GM18519 (cell line): ENCODE results near the gene VPS13D.
"Not testable (repeated sequence)": the region's sequence is repeated elsewhere in the genome, so short reads cannot be mapped to it uniquely, and the experiment has no call there.

Experiments
- ATAC-seq: cut with Tn5 transposase; IDR thresholded peaks from one replicate; pipeline ENCODE4 v1.9.1; 2021; ENCODE audit warnings: mild to moderate bottlenecking, moderate library complexity; ENCODE audit not compliant: unreplicated experiment, low FRiP score

Gene VPS13D

DNA sequence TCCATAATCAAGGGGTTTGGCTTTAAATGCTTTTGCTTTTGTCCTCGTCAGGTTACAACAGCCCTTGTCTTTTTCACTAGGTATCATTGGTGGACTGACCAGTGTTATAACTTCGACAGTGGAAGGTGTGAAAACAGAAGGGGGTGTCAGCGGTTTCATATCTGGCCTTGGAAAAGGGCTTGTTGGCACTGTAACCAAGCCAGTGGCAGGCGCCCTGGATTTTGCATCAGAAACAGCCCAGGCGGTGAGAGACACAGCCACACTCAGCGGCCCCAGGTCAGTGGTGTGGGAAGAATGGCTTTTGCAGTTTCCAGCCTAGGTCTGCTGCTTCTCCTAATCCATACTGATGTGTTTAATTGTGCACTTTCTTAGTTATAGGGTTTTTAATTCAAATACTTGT, 230.3 kb downstream of the VPS13D start:
- ATAC-seq = no peak

DNA sequence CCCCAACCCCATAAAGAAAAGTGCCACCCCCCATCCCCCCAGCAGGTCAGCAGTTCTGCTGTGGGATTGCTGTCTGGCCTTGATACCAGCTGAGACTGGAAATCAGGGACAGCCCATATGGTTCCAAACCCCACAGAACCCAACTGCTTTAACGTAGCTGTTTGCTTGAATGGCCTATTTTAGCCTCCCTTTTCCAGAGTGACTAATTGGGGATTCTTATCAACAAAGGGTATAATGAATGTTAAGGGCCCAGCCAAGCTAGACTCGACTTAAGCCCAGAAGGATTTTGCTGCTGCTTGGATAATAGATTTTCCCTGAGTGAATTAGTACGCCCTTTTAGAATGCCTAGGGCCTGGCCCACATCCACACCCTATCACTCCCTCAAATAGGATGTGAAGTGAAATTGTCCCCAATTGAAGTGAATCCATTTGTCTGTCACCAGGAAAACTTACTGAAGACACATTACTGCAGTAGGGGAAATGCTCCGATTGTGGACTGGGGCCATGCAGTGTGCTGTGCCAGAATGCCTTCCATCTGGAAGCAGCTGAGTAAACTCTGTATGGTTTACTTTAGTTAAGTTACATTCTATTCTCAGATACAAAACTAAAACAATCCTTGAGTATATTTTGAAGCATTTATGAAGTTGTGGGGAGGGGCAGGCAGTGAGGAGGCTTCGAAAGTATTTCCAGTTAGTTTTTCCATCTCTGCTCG, 231.2 kb downstream of the VPS13D start:
- no peak for ATAC-seq

DNA sequence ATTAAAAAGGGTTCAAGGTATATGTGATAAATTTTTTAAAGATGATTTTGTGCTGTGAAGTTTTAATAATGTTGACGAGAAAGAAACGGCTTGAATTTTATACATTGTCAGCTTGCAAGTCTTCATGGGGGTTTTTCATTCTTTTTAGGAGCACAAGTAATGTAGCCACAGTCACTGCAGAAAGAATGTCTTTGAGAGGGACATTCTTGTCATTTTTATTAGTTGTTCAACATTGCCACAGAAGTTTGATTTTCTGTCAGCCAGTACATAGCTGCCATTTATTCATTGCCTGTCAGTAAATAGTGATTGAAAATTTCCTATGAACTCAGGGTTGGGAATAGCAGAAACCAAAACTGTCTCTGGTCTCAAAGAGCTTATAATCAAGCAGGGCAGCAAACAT, 231.9 kb downstream of the VPS13D start:
- no peak for ATAC-seq

DNA sequence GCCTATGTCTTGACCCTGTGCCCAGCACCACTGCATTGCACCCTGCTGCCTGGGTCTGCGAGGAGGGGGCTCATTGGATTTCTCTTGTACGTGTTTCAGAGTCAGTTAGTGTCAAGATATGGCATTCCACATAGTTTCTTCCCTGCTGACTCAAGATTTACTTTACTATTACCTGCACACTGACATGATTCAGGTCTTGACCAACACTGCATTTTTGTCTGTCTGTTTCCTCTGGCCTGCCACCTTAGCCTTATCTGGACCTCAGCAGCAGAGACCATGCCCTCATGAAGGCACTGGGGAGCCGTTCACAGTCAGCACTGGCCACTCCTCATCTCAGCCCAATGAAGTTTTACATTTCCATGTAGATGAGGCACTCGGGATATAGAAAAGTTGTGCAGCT, 232.8 kb downstream of the VPS13D start:
- no peak for ATAC-seq

DNA sequence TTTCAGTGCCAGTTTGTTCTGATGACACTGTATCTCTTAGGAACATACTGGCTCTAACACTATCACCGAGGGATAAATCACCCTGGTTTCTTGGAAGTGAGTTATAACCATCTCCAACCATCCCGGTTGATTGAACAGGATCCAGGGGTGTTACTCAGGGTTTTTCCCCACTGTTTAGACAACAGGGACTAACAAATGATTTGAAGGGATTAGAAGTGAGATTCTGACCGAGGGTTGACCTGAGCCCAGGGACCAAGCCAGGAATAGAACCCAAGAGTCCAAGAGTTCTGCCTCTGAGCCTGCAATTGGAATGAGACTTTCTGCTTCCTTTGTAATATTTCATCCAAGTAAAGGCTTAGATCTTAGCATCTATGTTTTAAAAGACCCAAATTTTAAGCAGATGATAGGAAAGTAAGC, 234.2 kb downstream of the VPS13D start:
- no peak for ATAC-seq

DNA sequence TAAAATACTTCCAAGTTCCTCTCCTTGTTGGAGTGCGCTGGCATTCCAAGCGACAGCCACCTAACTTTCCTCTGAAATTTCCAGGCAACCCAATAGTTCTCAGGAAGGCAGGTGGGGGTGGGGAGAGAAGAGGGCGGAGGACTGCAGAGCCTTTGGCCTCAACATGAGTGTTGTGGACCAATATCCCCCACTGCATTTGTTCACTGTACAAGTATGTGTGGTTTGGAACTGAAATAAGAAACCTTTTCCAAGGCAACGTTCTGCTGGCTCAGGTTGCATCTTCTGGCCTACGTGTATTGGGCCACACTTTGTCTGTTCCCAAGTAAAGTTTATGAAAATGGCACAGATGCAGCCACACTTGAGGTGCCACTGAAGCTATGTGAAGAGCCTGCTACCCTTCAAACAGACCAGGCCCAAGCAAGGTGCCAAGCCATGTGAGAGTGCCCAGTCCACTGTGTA, 234.8 kb downstream of the VPS13D start:
- no peak for ATAC-seq

DNA sequence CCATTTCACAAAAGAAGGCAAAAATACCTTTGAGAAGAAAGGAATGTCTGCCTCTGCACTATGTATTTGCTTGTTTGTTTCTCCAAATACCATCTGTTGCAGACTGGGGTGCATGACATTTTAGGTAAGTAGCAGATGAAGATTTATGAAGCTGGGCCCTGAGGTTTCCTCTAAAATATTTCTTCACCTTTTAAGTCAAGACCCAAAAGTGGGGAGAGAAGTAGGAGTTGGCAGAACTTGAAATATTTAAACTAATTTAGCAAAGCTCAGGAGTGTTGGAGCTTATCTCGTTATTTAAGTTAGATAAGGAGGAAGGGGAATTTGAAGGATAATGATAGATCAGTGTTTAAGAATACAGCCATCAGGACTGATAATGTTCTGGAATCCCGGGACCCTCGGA, 235.3 kb downstream of the VPS13D start:
- ATAC-seq = no peak

DNA sequence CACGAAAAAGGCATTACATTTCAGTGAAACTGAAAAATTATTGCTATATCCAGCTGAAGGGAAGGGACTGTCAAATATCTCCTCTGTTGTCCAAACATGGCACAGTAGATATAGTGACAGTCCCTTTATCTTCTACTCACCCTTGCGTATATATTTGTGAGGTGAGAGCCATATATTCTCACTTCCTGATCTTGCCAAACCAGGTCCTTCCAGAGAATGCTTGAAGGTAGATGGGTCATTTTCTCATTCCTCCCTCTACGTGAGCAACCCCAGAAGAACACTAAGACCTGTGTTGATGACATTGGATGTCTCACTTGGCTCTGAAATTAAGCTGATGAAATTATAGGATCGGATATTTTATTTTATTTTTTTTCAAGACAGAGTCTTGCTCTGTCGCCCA, 237.0 kb downstream of the VPS13D start:
- ATAC-seq = no peak

DNA sequence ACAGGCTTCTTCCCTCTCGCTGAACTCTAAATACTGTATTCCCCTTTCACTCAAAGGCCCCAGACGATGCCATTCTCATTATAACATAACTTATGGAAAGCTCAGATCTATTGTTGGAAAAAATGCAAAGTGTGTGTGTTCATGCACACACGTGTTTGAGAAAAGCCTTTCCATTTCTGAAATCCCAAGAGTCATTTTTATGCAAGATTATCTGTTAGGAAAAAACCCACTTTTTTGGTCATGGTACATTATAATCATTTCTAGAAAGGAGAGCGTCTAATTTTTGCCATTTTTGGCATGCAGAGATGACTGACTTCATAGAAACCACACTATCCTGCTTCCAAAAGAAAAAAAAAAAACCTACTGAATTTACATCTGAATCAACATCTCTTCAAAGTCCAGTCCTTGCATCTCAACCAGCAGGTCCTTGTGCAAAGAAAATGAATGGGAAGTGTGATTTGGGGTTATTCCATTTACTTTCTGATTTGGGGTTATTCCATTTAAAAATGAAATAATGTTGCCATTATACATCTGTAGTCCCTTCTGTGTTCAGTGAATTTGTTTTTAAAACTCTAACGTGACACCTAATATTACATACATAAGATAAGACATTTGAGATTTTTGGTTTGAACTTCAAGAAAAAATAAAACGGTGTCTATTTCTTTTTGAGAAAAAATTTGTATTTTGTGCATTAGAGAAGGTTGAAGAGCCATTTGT, 237.9 kb downstream of the VPS13D start:
- no peak for ATAC-seq

DNA sequence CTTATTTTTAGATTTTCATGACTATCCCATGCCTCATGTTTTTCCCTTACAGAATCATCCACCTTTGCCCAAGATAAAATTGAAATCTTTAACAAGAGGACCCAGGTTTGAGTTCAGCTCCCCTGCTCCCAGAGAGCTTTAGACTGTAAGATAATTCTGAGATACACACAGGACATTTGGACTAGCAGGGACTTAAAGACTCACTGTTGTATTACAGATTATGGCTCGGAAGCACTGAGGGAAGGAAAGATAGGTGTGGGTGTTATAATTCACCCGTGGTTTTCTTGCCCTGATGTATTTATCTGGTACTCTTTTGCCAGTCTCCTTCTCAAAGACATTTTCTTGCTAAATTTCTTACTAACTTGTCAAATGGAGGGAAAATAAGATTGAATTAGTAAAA, 238.5 kb downstream of the VPS13D start:
- no peak for ATAC-seq

DNA sequence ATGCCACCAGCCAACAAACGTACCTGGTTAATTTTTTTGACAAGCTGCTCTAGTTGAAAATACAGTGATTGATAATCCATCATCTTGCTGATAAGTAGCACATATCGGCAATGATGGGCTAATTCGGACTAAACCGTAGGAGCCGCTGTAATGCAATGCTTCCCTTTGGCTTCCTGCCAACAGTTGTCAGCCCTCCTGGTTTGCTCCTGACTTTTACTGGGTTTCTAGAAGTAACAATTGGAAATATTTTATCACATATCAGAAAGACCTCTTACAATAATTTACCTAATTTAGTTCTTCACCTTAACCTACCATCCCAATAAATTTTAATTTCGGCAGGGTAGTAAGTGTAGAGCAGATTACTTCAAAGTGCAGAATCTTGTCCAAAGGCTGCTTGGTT, 239.7 kb downstream of the VPS13D start:
- ATAC-seq = no peak

DNA sequence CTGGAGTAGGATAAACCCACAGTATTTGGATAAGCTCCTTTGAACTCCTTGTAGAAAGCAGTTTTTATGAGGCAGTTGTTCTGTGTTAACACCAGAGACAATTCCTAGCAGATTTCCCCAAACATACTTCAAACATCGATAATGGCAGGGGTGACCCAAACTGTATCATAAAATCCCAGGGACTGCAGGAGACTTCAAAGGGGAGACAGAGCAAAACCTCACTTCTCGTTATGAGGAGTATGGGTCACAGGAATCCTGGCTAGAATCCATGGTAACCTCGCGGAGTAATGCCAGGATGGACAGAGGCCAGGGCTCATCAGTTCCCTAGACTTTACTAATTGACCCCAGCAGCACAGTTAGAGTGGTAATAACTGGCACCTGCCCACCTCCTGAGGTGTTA, 240.2 kb downstream of the VPS13D start:
- no peak for ATAC-seq

DNA sequence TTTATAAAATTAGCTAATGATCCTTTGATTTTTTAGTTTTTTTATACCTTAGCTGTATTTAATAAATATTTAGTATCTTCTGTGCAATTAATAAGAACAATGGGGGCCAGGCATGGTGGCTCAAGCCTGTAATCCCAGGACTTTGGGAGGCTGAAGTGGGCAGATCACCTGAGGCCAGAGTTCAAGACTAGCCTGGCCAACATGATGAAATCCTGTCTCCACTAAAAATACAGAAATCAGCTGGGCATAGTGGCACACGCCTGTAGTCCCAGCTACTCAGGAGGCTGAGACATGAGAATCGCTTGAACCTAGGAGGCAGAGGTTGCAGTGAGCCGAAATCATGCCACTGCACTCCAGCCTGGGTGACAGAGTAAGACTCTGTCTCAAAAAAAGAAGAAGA, 241.1 kb downstream of the VPS13D start:
- ATAC-seq = not testable (repeated sequence)

DNA sequence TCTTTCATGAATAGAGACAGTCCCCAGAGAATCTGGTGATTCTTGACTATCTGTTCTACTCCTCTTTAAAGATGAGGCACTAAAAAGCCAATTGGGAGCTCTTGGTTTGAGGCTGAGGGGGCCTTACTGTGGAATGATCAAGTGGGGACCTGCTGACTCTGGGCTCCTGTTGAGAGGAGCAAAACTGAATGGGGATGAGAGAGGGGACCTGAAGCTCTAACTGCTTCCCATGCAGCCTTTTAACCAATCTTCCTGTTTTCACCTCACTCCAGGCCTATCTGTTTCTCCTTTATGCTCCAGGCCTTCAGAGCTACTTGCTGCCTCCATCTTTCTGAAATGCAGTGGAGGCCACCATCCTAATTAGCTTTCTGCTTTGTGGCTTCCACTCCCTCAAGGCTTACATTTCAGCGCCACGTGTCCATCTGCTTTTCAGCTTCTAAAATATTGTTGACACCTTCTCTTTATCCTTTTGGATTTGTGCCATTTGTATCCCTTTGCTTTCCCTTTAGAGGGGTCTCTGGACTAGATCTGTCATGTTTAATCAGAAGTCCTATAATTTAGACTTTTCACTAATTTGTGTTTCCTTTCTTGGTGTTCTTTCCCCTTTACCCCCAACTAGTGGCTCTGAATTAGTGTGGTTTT, 242.4 kb downstream of the VPS13D start:
- ATAC-seq = no peak

DNA sequence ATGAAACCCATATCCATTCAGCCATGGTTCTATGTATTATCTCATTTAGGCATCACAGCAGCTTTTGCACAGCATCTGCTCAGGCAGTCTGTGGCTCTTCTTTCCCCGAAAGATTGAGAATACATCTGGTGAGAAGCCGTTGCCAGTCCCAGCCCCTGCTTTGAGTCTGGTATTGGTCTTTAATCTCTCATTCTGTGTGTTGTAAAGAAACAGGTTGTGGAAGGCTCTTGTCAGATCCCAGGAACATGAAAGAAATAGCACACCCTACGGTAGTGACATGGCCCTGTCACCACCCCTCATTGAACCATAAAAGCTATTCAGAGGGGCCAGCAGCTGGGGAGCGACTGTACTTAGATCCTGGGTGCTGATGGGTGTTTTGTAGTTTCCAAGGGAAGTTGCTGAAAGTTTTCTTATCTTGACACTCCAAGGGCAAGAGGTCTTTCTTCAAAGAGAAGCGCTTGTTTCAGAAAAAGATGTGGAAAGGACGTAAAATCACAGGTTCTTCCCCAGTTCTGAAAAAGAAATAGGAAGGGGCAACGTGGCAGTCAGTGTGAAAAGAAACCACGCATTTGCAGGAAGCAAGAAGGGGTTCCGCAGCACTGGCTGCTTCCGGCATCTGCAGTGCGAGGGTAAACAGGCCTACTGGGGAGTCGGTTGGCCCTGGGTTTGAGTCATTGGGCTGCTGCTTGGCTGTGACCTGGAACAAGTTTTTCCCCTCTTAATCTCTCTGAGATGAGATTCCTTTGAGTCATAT, 243.1 kb downstream of the VPS13D start:
- ATAC-seq = no peak

DNA sequence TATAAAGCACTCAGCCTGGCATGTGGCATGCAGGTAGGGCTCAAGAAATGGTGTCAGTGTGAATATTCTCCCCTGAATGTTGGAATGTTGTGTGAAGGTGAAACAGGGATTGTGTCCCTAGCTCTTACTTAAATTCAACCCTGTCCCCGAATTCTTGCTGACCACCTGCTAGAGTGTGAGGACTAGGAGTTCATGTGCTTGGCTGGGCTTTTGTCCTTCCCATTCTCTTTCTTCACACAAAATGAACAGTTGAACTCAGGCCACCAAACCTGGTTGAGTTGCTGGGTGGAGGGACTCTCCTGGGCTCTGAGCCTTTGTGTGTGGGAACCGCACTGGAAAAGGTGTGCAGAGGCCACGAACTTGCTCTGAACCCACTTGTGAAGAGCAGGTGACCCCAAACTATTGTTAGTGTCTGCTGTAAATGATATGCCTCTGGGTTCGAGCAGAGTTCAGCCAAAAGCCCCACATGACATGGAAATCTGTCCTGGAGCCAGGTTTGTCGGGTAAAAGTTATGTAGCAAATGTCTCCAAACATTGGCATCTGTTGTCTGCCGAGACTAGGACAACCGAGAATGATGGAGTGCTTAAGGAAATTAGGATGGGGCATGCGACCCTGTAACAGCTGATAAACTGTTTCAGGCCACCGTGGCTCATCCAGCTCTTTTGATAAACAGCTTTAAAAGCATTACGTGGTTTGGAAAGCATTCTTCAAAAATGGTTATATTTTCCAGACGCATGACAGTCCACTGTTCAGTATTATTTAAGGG, 243.9 kb downstream of the VPS13D start:
- no peak for ATAC-seq

DNA sequence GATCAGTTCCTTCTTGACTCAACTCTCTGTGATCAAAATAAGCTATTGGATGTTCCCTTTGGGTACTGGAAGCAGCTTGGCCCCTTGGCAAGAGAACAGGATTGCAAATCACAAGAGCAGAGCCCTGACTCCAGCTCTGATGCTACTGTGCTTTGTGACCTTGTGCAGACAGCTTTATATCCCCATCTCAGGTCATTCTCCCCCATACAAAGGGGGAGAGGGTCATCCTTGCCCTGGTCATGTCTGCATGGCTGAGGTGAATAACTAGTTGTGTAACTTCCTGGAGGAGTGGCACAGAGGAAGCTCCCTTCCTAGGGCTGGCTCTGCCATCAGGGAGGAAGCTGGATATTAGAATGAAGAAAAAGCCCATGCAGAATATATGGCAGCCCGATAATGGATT, 245.3 kb downstream of the VPS13D start:
- no peak for ATAC-seq

DNA sequence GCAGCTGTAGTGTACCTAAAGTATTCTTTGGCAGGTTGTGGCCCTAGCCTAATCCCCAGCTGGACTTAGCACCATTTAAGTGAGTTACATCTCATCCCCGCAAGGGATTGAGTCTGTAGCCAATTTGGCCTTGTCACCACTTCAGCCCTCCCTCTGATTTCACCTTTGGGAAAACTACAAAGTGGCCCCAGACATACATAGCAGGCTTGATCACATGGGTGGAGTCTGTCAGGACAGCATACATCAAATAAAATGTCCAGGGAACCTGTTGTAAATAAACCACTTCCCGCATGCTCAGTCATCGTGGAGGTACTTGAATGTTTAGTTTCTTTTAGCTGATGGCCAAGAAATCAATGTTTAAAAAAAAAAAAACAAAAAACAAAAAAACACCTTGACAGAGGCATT, 245.7 kb downstream of the VPS13D start:
- ATAC-seq = no peak

DNA sequence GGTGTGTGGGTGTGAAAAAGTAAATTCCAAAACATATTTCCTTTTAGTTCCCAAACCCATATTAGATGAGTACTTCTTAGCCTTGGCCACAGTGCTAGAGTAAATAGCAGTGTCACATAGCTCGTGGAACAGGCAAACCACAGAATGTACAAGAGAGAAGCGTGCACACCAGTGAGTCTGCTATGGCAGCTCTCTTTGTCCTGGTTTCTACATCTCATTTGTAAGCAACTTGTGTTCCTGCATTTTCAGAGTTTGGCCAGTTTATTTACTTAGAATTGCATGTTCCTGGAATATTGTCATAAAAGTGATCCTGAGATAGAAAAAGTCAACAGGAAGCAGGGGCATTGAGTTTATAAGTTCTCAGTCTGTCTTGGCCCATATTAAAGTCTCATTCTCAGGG, 246.1 kb downstream of the VPS13D start:
- ATAC-seq = no peak

DNA sequence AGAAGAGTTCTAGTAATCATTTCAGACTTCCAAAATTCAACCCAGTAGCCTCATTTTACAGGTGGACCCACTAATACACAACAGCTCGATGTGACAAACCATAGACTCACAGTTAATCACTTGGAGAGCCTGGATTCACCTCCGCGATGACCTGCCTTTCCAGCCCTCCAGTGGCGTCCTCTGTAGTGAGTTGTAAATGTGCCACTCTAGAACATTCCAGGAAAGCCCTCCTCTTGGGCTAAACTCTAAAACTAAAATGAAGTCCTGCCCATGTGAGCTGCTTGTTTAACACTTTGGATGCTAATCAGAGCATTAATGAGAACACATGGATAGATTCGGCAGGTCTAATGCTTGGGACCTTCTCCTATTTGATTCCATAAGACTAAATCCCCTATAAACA, 247.5 kb downstream of the VPS13D start:
- no peak for ATAC-seq
